ENCODE results near the gene AGBL1.

GRCh38 chr15:86515625-86516024 lies 436.0 kb downstream of the AGBL1 start:
- TF ChIP-seq CTCF (IDR thresholded peaks at IDR 0.05) (no peak), EZH2 (IDR thresholded peaks at IDR 0.05) (no peak), EZH2phosphoT487 (IDR thresholded peaks at IDR 0.05) (no peak)

Data from neural progenitor cell (in vitro differentiated cells).